Adrenal gland (tissue), 12 donors: ENCODE results near the gene MARCHF3. TPM values are rescaled to one million over a fixed set of nuclear protein-coding genes. Genes with fewer than 3 reads are reported as not detected.

Source experiments
- DNase-seq, 7 donors: peaks; one replicate each; pipeline ENCODE4 v3.0.0-alpha.2; 2019 to 2020
- H3K27ac ChIP-seq, 5 donors: fragments of 200-600 bp; sonication (generic) in 4 of 5; 1 replicate in 3 of 5; 2 replicates in 2 of 5; pipeline versions ENCODE4 v1.5.1 to v1.8.0; 2016 to 2020; ENCODE audit warnings: mild to moderate bottlenecking in 1 of 5
- H3K27me3 ChIP-seq: fragments of 200-600 bp; 2 replicates; pipeline ENCODE4 v1.8.0; 2021
- H3K36me3 ChIP-seq, 2 donors: fragments of 200-600 bp; replicated peaks in 1 of 2; 1 replicate in 1 of 2; 2 replicates in 1 of 2; pipeline versions ENCODE4 v1.5.1 to v1.8.0; 2018 to 2022
- H3K4me1 ChIP-seq, 2 donors: fragments of 200-600 bp; replicated peaks in 1 of 2; 1 replicate in 1 of 2; 2 replicates in 1 of 2; pipeline versions ENCODE4 v1.5.1 to v1.8.0; 2018 to 2021
- H3K4me3 ChIP-seq, 4 donors: fragments of 200-600 bp; sonication (generic) in 3 of 4; one replicate each; pipeline ENCODE4 v1.5.1; 2016 to 2018
- H3K9me3 ChIP-seq, 3 donors: fragments of 200-600 bp; sonication (generic) in 1 of 3; replicated peaks in 1 of 3; 1 replicate in 2 of 3; 2 replicates in 1 of 3; pipeline versions ENCODE4 v1.5.1 to v1.8.0; 2016 to 2021
- POLR2A ChIP-seq, 2 donors: fragments of 450-650 bp; IDR thresholded peaks; one replicate each; pipeline ENCODE4 v1.6.1; 2017; ENCODE audit warnings: antibody characterized with exemption in 2 of 2, mild to moderate bottlenecking in 2 of 2, moderate library complexity in 1 of 2
- WGBS, 4 donors: extraction: QIAGEN DNeasy Blood & Tissue Kit in 2 of 4; methylation state at CpG; one replicate each; pipeline versions ENCODE4 v1.1.5 to v1.1.7; 2013 to 2017; 5-methylcytosine and 5-hydroxymethylcytosine counted together
- intact Hi-C, 2 donors: fragments of 100-400 bp; cut with DNase I; formaldehyde crosslinking; loops; one replicate each; pipeline versions ENCODE4 v1.14.1 to v1.15.0; 2022 to 2023
- polyA plus RNA-seq, 3 donors: library from polyadenylated mRNA; stranded (reverse); fragments of 200-250 nt in 2 of 3; fragments of 350-450 nt in 1 of 3; fragmentation: Illumina TruSeq in 1 of 3; extraction: RNeasy Lipid Tissue Mini Kit (QIAGEN cat#74804) in 1 of 3; gene quantifications; one replicate each; pipeline ENCODE4 v1.2.3, GENCODE V29; 2013 to 2014
- total RNA-seq, 9 donors: library from RNA; depleted of rRNA in 4 of 9; stranded (reverse); fragments of >200 nt in 4 of 9; fragments of 120-200 nt in 1 of 9; fragmentation: NEBNext Ultra II Directional in 1 of 9; extraction: Animal tissue kit (Norgen Biotek cat#: 25700) in 1 of 9; gene quantifications; one replicate each; pipeline versions ENCODE4 v1.1.0 to v1.2.4, GENCODE V29; 2013 to 2023
- TF ChIP-seq, protein P1 (sequence below), 6 experiments: fragments of 450-650 bp in 4 of 6; fragments of 200-600 bp in 2 of 6; sonication (generic) in 1 of 6; IDR thresholded peaks; 1 replicate in 5 of 6; 2 replicates in 1 of 6; pipeline versions ENCODE4 v1.5.1 to v1.8.0; 2016 to 2021; ENCODE audit warnings: antibody characterized with exemption in 6 of 6, mild to moderate bottlenecking in 2 of 6, moderate library complexity in 1 of 6
- donor health status: healthy with polysubstance abuse.
- donor health status: Bipolar disorder and iron deficiency.
- donor health status: DM: yes; HTN: yes; CAD: no.
- donor health status: DM: no; HTN: no; CAD: no.
- donor health status: DM: no; HTN: no; CAD: no.
- donor health status: DM: yes; HTN: yes; CAD: no.

MARCHF3 gene
- total and polyA plus RNA-seq, 12 donors = 3.9 to 48.9 (median 12.2) TPM

DNA sequence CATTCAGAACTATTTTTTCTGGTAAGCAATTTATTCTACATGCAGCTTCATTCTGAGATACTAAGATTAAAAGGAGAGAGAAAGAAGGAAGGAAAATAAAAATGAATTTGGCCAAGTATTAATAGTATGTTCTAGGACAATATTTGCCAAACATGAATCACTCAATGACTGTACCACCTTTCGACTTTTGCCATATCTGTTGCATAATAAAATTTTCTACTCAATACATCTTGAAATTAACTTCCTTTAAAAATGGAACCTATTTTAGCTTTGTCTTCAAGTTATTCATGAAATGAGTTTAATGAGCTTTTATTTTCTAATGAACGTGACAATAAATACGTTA, 111.8 kb downstream of the MARCHF3 start:
- TF ChIP-seq POLR2A (IDR thresholded peaks at IDR 0.05) = no peak
- TF ChIP-seq, protein P1, sequence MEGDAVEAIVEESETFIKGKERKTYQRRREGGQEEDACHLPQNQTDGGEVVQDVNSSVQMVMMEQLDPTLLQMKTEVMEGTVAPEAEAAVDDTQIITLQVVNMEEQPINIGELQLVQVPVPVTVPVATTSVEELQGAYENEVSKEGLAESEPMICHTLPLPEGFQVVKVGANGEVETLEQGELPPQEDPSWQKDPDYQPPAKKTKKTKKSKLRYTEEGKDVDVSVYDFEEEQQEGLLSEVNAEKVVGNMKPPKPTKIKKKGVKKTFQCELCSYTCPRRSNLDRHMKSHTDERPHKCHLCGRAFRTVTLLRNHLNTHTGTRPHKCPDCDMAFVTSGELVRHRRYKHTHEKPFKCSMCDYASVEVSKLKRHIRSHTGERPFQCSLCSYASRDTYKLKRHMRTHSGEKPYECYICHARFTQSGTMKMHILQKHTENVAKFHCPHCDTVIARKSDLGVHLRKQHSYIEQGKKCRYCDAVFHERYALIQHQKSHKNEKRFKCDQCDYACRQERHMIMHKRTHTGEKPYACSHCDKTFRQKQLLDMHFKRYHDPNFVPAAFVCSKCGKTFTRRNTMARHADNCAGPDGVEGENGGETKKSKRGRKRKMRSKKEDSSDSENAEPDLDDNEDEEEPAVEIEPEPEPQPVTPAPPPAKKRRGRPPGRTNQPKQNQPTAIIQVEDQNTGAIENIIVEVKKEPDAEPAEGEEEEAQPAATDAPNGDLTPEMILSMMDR (IDR thresholded peaks at IDR 0.05) = no peak
- no peak overlapping the region for H3K4me3 ChIP-seq
- no peak for DNase-seq
- no peaks in the 10 kb centered on the region for H3K9me3 ChIP-seq
- peak overlapping the region in 1 of 5 donors; percentile 18 for H3K27ac ChIP-seq
- H3K36me3 ChIP-seq = no peaks in the 10 kb centered on the region
- 74 to 80% (median 78%) methylated on average over 3 of the region's 3 CpGs for WGBS, 4 donors
- peaks cover 0 to 18% of the 10 kb centered on the region in 2 donors for H3K4me1 ChIP-seq
- intact Hi-C loops = no loop called here
- no peaks in the 10 kb centered on the region for H3K27me3 ChIP-seq

DNA sequence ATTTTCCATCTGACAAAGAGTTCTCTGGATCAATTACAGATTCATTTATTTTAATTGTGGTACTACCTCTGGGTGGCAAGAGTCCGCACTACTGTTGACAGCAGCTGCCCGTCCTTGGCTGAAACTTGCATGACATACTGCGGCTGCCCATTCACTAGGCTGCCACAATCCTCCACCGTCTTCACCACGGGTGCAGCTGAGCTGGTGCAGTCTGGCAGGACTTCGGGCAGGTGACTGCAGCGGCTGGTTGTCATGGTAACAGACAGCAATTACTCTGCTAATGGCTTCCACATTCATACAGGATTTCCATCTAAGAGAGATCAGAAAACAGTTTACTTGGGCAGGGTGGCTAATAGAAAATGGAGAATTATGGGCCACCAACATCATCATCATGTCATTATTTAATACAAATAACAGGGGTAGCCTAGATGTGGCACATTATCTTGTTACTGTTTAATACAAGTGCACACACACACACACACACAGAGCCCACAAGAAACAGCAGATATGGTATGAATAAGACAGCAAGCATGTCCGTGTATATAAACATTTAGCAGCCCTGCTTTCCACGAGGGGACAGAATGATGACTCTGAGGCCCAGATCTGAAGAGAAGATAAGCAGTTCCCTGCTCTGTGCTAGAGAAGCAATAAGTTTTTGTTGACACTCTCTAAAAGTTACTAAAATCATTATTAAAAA, 112.3 kb downstream of the MARCHF3 start:
- Histone ChIP-seq H3K27ac (peak overlapping the region in 1 of 5 donors; percentile 18), H3K9me3 (no peaks in the 10 kb centered on the region), H3K36me3 (no peaks in the 10 kb centered on the region), H3K4me1 (peaks cover 0 to 18% of the 10 kb centered on the region in 2 donors), H3K27me3 (no peaks in the 10 kb centered on the region), H3K4me3 (no peak overlapping the region)
- DNase-seq = peak in 3 of 7 donors; percentile 24 to 80 (median 39)
- no peak for TF ChIP-seq POLR2A (IDR thresholded peaks at IDR 0.05)
- TF ChIP-seq, protein P1 (IDR thresholded peaks at IDR 0.05) = no peak
- intact Hi-C loops = no loop called here
- 69 to 80% (median 77%) methylated on average over 9 of the region's 9 CpGs for WGBS, 4 donors

GRCh38 chr5:126915496-126915895, 114.9 kb downstream of the MARCHF3 start:
- intact Hi-C loops = no loop called here
- WGBS, 4 donors = 93 to 100% (median 96%) methylated on average over 2 of the region's 2 CpGs
- H3K36me3 ChIP-seq = no peaks in the 10 kb centered on the region
- H3K27ac ChIP-seq = no peak overlapping the region
- DNase-seq = no peak
- H3K27me3 ChIP-seq = no peaks in the 10 kb centered on the region
- peaks cover 0 to 16% of the 10 kb centered on the region in 2 donors for H3K4me1 ChIP-seq
- TF ChIP-seq POLR2A (IDR thresholded peaks at IDR 0.05) = no peak
- TF ChIP-seq, protein P1 (IDR thresholded peaks at IDR 0.05) = no peak
- H3K4me3 ChIP-seq = no peak overlapping the region
- H3K9me3 ChIP-seq = no peaks in the 10 kb centered on the region

- Histone ChIP-seq H3K4me3 (no peak overlapping the region), H3K27ac (no peak overlapping the region), H3K27me3 (no peaks in the 10 kb centered on the region), H3K9me3 (no peaks in the 10 kb centered on the region), H3K36me3 (no peaks in the 10 kb centered on the region), H3K4me1 (peaks cover 0 to 10% of the 10 kb centered on the region in 2 donors)
- WGBS, 4 donors = 91 to 95% (median 92%) methylated on average over 6 to 9 of the region's 9 CpGs
- intact Hi-C loops = no loop called here
- TF ChIP-seq POLR2A (IDR thresholded peaks at IDR 0.05) = no peak
- TF ChIP-seq, protein P1 (IDR thresholded peaks at IDR 0.05) = no peak
- DNase-seq = no peak
These were observed 115.4 kb downstream of the MARCHF3 start for GRCh38 chr5:126914801-126915436.
